IPS-18a (cell line): Measurements from ENCODE around the gene FUCA1.

Source experiments
- H3K27ac ChIP-seq: one replicate; pipeline ENCODE4 v1.5.1; 2013; ENCODE audit warnings: low read length
- H3K27me3 ChIP-seq: one replicate; pipeline ENCODE4 v1.6.1; 2013; ENCODE audit warnings: mild to moderate bottlenecking, low read length; ENCODE audit not compliant: control insufficient read depth, insufficient read depth
- H3K36me3 ChIP-seq: one replicate; pipeline ENCODE4 v1.6.1; 2013; ENCODE audit warnings: low read depth, low read length; ENCODE audit not compliant: control insufficient read depth
- H3K4me1 ChIP-seq: one replicate; pipeline ENCODE4 v1.6.1; 2013; ENCODE audit warnings: low read depth, low read length; ENCODE audit not compliant: control insufficient read depth
- H3K4me3 ChIP-seq: one replicate; pipeline ENCODE4 v1.5.1; 2013; ENCODE audit warnings: low read length
- H3K9ac ChIP-seq: one replicate; pipeline ENCODE4 v1.6.1; 2013; ENCODE audit warnings: mild to moderate bottlenecking, low read length, moderate library complexity
- H3K9me3 ChIP-seq: one replicate; pipeline ENCODE4 v1.6.1; 2013; ENCODE audit warnings: low read depth, low read length; ENCODE audit not compliant: control insufficient read depth

Gene FUCA1

DNA sequence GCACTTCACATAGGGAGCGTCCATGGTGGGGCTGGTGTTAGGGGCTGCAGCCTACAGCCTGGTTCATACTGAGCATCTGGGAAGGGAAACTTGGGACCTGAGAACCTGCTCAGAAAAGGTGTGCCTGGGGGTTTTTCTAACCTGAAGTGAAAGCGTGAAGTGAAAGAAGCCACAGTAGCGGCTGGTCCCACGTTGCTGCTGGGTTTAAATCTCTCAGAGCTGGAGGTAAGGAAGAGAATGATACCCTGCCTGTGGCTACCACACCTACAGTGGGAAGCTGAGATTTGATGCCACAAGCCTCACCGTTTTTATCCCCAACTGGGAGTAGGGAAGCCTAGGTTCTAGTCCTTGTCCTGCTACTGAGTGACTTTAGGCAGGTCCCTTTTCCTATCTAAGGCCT lies 21.0 kb upstream of the FUCA1 start:
- Histone ChIP-seq H3K9ac (no peak overlapping the region), H3K4me1 (no peaks in the 10 kb centered on the region), H3K4me3 (no peak overlapping the region), H3K9me3 (no peaks in the 10 kb centered on the region), H3K27me3 (no peaks in the 10 kb centered on the region), H3K36me3 (no peaks in the 10 kb centered on the region), H3K27ac (no peak overlapping the region)

DNA sequence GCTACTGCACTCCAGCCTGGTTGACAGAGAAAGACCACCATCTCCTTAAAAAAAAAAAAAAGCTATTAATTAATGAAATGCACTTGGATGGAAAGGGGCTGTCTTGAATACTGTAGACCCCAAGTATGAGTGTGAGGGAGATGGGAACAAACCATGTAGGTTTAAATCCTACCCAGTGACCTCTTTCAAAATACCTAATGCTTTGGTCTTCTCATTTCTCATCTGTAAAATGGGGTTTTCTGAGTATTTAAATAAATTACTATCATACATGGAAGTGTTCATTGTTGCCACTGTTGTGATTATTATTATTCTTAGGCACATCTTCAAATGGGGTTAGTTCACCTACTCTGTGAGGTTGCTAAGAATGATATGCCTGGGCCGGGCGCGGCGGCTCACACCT lies 17.1 kb upstream of the FUCA1 start:
- Histone ChIP-seq H3K27me3 (no peaks in the 10 kb centered on the region), H3K9ac (no peak overlapping the region), H3K4me1 (no peaks in the 10 kb centered on the region), H3K4me3 (no peak overlapping the region), H3K9me3 (no peaks in the 10 kb centered on the region), H3K36me3 (no peaks in the 10 kb centered on the region), H3K27ac (no peak overlapping the region)

DNA sequence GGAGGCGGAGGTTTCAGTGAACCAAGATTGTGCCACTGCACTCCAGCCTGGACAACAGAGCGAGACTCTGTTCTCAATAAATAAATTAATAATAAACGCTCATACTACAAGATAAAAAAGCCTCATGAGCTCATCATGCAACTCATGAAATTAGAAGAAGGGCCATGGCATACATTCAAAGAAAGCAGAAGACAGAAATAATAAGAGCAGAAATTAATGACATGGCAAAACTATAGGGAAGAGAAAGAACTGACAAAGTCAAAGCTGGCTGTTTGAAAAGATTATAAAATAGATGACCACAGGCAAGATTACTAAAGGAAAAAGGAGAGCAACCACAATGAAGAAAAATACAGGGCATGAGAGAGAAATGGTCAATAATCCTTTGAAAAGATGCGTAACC lies 14.7 kb upstream of the FUCA1 start:
- no peaks in the 10 kb centered on the region for H3K27me3 ChIP-seq
- no peak overlapping the region for H3K4me3 ChIP-seq
- no peaks in the 10 kb centered on the region for H3K4me1 ChIP-seq
- peaks cover 11% of the 10 kb centered on the region for H3K9me3 ChIP-seq
- H3K36me3 ChIP-seq = no peaks in the 10 kb centered on the region
- no peak overlapping the region for H3K27ac ChIP-seq
- H3K9ac ChIP-seq = no peak overlapping the region

GRCh38 chr1:23879809-23880208 lies 11.7 kb upstream of the FUCA1 start:
- Histone ChIP-seq H3K4me3 (no peak overlapping the region), H3K4me1 (no peaks in the 10 kb centered on the region), H3K9me3 (peaks cover 11% of the 10 kb centered on the region), H3K36me3 (no peaks in the 10 kb centered on the region), H3K27ac (no peak overlapping the region), H3K27me3 (no peaks in the 10 kb centered on the region), H3K9ac (no peak overlapping the region)

DNA sequence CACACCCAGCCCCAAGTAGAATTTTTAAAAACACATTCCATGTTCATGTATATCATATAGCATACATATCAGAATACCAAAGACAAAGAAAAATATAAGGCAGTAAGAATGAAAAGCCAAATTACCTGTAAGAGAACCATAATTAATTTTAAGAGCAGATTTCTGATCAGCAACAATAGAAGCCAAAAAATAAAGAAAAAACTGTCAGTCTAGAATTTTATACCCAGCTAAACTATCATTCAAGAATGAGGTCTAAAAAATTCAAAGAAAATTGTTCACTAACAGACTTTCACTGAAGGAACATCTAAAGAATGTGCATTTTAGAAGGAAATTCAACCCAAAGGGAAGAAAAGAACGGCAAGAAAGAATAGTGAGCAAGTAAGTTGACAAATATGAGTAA lies 10.6 kb upstream of the FUCA1 start:
- Histone ChIP-seq H3K4me1 (no peaks in the 10 kb centered on the region), H3K36me3 (no peaks in the 10 kb centered on the region), H3K9ac (no peak overlapping the region), H3K27me3 (no peaks in the 10 kb centered on the region), H3K27ac (no peak overlapping the region), H3K9me3 (peaks cover 11% of the 10 kb centered on the region), H3K4me3 (no peak overlapping the region)

- H3K27ac ChIP-seq = no peak overlapping the region
- no peak overlapping the region for H3K4me3 ChIP-seq
- peaks cover 11% of the 10 kb centered on the region for H3K9me3 ChIP-seq
- H3K27me3 ChIP-seq = no peaks in the 10 kb centered on the region
- H3K9ac ChIP-seq = no peak overlapping the region
- no peaks in the 10 kb centered on the region for H3K36me3 ChIP-seq
- H3K4me1 ChIP-seq = no peaks in the 10 kb centered on the region
Observed at GRCh38 chr1:23875382-23875781, 7.3 kb upstream of the FUCA1 start.

DNA sequence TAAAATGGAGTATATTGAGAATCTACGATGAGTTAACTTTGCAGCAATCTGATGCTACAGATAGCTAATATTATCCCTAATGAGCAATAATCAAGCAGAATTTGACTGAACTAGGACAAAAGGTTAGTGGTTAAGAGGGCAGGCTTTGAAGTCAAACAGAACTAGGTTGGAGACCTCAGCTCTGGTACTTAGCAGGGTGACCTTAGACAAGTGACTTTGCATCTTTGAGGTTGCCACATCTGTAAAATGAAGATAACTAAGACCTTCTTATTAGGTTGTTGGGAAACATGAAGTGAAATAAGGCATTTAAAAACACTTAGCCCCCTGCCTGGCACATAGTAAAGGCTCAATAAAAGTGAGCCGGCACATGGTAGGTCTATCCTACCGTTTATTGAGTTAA lies 4.3 kb upstream of the FUCA1 start:
- H3K27me3 ChIP-seq = peaks cover 20% of the 10 kb centered on the region
- no peak overlapping the region for H3K27ac ChIP-seq
- no peak overlapping the region for H3K9ac ChIP-seq
- H3K4me3 ChIP-seq = no peak overlapping the region
- no peaks in the 10 kb centered on the region for H3K36me3 ChIP-seq
- no peaks in the 10 kb centered on the region for H3K9me3 ChIP-seq
- H3K4me1 ChIP-seq = no peaks in the 10 kb centered on the region

- H3K4me1 ChIP-seq = no peaks in the 10 kb centered on the region
Observed at GRCh38 chr1:23869051-23869450, 961 bp upstream of the FUCA1 start.

DNA sequence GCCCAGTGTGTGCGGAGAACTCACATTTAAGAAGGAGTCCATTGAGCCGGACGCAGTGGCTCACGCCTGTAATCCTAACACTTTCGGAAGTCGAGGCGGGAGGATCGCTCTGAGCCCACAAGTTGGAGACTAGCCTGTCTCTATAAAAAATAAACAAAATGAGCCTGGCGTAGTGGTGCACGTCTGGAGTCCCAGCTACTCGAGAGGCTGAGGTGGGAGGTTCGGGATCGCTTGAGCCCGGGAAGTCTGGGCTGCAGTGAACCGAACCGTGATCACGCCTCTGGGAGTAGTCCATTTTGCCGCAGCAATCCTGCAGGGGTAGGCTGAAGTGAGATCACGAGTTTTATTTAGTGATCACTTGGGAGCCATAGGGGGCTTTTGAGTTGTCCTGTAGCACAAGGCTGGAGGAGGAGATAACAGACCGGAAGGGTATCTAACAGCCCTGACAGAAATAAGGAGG lies 497 bp upstream of the FUCA1 start:
- Histone ChIP-seq H3K9ac (no peak overlapping the region), H3K27ac (no peak overlapping the region), H3K4me3 (peak overlapping the region; percentile 32)

More at GRCh38 chr1:23869051-23869450, 961 bp upstream of the FUCA1 start:
- Histone ChIP-seq H3K9ac (no peak overlapping the region), H3K27me3 (peaks cover 39% of the 10 kb centered on the region), H3K4me3 (no peak overlapping the region), H3K27ac (no peak overlapping the region), H3K36me3 (no peaks in the 10 kb centered on the region), H3K9me3 (no peaks in the 10 kb centered on the region)

DNA sequence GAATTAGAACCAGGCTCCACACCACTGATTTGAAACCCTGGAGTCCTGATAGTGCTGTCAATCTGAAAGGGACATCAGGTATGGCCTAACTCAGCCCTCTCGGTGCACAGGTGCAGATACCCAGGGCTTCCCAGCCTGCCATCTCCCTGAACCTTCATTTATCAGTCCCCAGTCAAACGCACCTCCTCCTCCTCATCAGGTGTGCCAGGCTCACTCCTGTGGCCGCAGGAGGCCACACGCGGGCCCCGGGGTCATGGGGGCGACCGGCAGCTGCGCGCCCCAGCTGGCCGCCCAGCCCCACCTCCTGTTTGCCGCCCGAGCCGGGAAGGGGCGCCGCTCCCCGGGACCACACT lies 572 bp downstream of the FUCA1 start:
- no peak overlapping the region for H3K27ac ChIP-seq
- no peaks in the 10 kb centered on the region for H3K9me3 ChIP-seq
- no peaks in the 10 kb centered on the region for H3K36me3 ChIP-seq
- H3K4me1 ChIP-seq = no peaks in the 10 kb centered on the region
- peaks cover 39% of the 10 kb centered on the region for H3K27me3 ChIP-seq
- H3K9ac ChIP-seq = no peak overlapping the region
- H3K4me3 ChIP-seq = peak overlapping the region; percentile 72

More for the DNA sequence above, 497 bp upstream of the FUCA1 start:
- Histone ChIP-seq H3K9me3 (no peaks in the 10 kb centered on the region), H3K36me3 (no peaks in the 10 kb centered on the region), H3K4me1 (no peaks in the 10 kb centered on the region), H3K27me3 (peaks cover 39% of the 10 kb centered on the region)

- Histone ChIP-seq H3K9me3 (no peaks in the 10 kb centered on the region), H3K9ac (no peak overlapping the region), H3K4me1 (no peaks in the 10 kb centered on the region), H3K36me3 (no peaks in the 10 kb centered on the region), H3K27me3 (peaks cover 39% of the 10 kb centered on the region), H3K27ac (no peak overlapping the region), H3K4me3 (no peak overlapping the region)
Observed at GRCh38 chr1:23865543-23865930, 2.6 kb downstream of the FUCA1 start.

DNA sequence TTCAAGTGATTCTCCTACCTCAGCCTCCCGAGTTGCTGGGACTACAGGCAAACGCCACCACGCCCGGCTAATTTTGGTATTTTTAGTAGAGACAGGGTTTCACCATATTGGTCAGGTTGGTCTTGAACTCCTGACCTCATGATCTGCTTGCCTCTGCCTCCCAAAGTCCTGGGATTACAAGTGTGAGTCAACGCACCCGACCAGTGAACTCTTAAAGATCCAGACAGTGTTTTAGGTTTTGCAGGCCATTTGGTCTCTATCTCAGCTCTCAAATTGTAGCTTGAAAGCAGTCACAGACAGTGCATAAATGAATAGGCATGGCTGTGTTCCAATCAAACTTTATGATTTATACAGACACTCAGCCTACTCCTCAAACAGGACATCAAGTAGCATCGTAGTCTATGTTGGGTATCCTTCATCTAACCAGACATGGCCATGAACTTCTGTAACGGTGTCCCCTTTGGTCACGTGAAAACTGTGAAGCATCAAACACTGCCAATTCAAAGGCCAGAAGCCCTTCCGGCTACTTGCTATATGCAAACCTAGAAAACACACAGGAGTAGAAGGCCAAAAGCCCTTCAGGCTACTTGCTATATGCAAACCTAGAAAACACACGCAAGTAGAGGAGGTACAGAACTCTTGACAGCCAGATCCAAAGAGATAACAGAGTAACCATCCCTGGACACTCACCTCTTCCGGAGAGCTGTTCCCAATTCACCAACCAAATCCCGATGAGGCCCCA lies 3.1 kb downstream of the FUCA1 start:
- Histone ChIP-seq H3K27ac (no peak overlapping the region), H3K4me3 (no peak overlapping the region), H3K9me3 (no peaks in the 10 kb centered on the region), H3K9ac (no peak overlapping the region), H3K27me3 (peaks cover 39% of the 10 kb centered on the region), H3K36me3 (no peaks in the 10 kb centered on the region), H3K4me1 (no peaks in the 10 kb centered on the region)
